Activated gamma-delta T cell treated with Interleukin-2 at 50 U/mL for 16 hours (primary cell): ENCODE measurements around the gene COL2A1.

Source experiments
- DNase-seq: peaks from one replicate; pipeline ENCODE4 v3.0.0-alpha.2; 2020

Gene COL2A1

DNA sequence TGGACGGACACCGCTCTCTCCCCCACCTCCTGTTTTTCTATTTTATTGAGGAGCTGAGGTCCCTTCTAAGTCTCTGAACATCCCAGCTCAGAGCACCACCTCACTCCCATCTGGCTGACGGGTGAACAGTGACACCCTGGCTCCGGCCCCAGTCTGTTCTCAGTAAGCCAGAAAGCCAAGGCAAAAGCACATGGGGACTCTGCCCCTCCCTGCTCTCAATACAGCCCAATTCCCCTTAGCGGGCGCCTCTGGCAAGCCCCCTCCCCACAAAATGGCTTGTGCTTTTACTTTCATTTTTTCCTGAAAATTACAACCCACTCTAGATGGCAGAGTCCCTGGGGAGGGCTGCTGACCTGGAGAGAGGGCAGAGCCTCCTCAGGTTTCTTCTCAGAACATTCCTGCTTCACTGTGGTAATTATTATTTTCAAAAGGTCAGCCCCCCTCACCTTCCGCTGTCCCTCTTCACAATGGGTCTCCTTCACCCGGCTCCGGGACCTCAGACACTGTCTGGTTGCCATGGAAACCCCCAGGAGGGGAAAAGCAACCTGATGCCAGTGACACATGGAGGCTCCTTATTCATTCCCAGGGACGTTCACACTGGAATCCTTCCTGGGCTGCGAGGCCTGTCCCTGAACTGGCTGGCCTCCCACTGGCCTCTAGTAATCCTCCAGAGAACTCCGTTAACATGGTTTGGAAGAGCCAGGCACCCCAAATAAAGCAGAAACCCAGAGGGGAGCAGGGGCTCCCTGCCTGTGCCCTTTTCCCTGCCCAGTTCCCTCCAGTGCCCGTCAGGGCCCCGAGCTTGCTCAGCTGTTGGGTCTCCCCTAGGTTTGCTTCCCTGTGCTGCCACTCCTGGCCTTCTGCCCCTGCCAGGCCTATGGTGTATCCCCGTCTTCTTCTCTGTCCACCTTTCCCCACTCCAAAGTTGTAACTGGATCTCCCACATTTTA, 15.9 kb downstream of the COL2A1 start:
- DNase-seq, result no peak

DNA sequence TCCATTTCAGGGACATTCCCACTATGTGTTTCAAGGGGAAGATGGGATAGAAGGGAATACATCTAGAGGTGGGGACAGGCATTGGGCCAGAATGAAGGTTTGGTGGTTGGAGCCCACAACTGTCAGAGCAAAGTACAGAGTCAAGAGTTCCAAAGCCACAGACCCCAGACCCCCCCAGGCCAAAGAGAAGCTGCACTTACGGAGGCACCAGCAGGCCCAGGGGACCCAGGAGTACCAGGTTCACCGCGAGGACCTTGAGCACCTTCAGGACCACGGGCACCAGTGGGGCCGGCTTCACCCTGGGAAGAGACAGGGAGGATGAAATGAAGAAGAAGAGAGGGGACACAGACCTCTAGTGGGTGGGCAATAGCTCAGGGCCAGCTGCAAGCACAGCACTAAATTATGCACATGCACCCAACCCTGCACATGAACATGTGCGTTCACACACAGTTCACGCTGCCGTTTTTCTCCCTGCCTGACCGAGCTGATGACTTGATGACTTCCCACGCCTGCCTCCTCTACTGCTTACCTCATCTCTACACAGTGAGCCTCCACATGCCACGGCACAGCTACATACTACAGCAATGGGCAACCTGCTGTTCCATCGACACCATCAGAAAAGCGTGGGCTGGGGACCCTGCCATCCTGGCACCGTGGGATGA, 16.7 kb downstream of the COL2A1 start:
- DNase-seq, result no peak

DNA sequence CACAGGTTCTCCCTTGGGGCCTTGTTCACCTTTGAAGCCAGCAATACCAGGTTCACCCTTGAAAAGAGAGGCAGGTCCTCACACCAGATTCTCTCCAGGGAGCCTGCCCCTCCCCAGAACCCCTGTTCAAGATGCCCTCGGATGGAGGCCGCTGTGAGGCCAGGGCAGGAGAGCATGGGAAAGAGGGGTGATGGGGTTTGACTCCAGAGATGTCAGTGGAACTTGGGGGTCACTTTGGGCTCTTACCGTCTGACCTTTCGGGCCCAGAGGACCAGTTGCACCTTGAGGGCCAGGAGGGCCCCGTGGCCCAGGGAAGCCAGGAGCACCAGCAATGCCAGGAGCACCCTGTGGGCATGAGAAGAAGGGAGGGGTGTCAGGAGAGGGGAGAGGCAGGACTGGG, 17.4 kb downstream of the COL2A1 start:
- no peak for DNase-seq

DNA sequence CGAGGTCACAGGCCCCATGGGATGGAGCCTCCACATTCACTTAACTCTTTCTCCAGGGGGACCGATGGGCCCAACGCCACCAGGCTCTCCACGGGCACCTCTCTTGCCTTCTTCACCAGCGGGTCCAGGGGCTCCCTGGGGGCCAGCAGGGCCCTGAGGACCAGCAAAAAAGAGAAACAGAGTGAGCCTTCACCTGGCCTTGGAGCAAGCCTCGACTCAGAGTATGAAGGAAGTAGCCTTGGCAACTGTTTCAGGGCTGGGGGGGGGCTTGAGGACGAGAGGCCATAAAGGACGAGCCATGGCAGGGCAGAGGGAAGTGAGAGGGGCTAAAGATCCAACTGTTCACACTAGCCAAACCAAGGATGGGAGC, 18.0 kb downstream of the COL2A1 start:
- DNase-seq, result no peak

DNA sequence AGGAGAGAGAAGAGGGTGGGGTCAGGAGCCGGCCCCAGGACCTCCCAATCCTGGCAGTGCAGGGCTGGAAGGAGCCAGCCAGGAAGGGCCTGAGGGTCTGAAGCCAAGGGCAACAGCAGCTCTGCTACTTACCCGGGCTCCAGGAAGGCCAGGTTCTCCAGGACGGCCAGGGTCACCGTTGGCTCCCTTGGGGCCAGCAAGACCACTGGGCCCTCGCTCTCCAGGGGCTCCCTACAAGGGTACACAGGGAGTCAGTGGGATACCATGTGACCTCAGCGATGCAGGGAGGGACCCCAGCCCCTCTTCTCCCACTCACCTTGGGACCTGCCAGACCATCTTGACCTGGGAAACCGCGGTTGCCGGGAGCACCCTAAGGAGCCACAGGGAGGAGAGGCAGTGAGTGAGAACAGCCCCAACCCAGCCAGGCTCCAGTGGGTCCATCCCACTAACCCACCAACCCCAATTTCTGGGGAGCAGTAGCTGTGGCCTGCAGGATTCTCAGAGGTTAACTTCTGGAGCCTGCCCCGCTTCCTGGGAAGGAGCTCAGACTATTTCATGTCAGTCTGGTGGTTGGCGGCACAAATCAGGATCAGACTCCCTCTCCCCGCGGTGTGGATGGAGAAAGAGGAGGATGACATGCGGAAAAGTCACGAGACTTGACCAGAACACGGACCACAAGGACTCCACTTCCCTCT, 18.5 kb downstream of the COL2A1 start:
- no peak for DNase-seq

DNA sequence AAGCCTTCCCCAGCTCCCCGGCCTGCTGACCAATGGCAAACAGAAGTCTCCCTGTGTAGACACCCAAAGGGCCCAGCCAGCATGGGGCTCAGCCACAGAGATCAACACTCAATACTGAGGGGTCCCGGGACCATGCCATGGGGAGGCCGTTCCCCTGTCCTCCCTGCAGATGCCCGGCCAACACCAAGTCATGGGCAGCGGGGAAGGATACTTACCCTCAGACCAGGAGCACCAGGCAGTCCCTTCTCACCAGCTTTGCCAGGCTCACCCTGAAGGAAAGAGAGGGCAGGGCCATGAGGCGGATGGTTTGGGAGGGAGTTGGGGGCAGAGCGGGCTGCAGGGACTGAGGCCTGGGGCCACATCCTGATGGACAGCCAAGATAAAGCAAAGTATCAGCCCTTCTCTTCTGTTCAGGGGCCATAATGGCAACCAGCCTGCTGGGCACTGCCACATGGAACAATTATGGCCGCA, 19.9 kb downstream of the COL2A1 start:
- DNase-seq, result no peak

DNA sequence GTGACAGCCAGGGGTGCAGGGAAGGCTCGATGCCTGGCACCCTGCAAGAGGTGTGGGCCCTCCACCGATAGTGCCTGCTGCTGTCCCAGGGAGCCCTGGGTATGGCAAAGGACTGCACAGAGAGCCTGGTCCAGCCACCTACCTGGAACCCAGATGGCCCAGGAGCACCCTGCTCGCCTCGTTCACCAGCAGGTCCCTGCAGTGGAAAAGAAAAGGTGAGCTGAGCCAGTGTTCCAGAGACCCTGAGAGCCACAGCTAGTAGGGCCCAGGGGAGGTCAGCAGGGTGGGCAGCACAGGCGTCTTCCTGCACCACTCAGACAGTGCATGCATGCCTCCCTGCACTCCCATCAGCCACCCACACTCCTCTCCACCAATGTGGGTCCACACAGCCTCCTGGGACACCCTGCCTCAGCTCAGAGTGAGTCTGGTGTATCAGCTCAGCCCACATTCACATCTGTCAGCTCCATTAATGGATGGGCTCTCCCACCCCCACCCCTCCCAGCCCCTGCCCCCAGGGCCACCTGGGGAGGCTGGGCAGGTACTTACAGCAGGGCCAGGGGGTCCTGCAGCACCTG, 20.6 kb downstream of the COL2A1 start:
- no peak for DNase-seq

DNA sequence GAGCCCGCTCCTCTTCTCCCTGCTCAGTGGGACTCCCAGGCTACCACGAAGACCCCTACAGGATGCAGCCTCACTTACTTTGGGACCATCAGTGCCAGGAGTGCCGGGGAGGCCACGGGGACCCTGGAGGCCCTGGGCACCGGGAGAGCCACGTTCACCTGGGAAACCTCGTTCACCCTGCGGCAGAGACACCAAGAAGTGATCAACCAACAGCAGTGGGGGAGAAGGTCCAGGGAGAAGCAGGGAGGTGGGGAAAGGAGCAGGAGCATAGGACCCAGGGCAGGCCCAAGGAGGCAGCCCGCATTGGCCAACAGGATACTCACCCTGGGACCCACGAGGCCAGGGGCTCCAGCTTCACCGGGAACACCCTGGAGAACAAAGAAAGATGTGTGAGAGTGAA, 21.5 kb downstream of the COL2A1 start:
- DNase-seq, result no peak

DNA sequence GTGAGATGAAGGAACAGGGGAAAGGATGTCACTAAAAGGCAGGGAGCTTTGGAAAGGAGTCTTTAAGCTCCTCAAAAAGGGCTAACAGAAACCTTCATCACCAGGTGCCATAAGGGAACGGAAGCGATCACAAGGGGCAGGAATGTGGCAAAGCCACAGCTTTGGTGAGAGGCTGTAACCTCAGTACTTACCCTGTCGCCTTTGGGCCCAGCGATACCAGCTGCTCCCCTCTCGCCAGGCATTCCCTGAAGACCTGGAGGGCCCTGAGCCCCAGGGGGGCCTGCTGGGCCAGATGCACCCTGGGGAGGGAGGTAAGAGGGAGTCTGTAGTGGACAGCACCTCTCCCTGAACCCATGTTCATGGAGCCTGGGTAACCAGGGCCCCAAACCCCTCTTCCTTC, 22.0 kb downstream of the COL2A1 start:
- no peak for DNase-seq

DNA sequence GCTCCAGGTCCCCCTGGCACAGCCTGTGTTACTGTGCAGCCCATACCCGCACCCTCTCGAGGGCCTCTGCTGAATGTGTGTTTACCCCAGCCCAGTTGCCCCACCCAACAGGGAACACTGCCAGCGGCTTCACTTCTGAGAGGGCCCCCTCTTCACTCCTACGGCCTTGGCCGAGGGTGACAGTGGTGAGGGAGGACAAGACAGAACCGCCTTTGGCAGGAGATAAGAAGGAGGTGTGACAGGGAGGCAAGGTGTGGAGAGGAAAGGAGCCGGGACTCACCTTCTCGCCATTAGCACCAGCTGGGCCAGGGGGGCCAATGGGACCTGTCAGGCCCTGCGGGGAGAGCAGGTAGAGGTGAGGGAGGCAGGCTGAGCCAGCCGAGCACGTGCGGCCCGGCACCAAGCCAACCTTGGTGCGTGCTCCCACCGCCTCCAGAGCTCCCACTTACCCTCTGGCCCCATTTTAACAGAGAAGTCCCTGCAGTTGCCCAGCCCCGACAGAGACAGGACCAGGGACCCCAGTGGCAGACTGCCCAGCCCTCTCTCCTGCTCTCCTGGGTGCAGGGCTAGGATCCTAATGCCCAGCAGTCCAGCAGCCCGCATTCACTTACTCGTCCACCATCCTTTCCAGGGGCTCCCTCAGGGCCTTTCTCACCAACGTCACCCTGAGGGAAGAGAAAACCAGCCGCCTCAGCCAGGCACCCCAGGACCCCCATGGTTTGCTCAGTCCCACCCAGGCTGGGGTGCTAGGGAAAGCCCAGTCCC, 22.6 kb downstream of the COL2A1 start:
- DNase-seq, result no peak

DNA sequence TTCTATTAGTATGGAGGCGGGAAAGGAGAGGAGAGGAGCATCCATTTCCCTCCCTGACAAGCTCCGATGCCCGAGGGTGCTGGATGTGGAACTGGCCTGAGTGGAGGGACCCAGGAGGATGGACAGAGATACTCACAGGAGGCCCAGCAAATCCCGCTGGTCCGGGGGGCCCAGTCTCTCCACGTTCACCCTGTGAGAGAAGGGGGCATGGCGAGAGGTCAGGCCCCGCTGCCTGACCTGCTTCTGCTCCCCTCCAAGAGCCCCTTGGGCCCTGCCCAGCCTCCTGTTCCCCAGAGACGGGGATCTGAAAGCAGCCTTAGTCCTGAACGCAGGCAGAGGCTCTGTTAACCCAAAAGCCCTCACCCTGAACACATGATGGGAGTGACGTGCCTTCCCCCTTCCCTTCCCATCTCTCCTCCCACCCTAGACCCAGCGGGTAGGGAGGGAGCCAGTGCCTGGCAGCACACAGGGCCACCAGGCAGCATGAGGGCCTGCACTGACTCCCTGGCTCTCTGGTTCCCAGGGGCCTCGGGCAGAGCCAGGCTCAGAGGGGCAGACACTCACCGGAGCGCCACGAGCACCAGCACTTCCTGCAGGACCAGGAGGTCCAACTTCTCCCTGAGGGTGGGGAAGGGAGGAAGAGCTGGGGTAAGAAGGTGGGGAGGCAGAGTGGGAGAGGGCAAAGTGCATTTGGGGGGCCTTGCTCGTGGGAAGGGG, 23.3 kb downstream of the COL2A1 start:
- DNase-seq, result no peak

DNA sequence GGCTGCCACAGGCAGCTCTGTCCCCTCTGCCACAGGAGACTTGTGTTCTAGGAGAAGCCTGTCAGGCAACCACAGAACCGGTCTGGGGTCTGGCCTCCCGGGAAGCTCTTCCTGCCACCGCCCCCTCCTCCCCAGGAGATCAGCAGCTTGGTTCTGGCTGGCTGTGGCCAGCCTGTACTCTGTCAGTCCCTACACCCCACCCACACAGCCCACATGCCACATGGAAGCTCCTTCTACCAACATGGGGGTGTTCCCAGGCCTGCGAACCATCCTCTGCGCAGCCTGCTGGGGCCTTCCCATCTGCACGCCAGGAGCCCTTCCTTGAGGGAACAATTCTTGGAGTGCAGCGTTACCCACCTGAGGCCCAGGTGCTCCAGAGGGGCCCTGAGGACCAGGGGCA, 24.1 kb downstream of the COL2A1 start:
- no peak for DNase-seq

DNA sequence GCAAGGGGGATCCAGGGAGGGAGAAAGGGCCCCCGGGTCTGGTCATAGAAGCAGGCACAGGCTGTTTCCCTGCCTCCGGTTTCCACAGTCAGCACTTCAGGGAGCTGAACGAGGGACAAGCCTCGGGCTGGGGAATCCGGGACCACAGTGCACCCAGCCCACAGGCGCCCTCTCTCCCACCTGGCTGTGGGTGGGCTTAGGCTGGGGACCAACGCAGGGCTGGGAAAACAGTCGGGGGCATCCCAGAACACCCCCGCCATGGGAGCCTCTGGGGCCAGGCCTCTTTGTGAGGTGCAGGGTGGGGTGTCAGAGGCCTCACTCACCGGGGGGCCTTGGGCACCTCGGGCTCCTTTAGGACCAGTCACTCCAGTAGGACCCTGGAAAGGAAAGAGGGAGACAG, 24.6 kb downstream of the COL2A1 start:
- DNase-seq, result no peak

DNA sequence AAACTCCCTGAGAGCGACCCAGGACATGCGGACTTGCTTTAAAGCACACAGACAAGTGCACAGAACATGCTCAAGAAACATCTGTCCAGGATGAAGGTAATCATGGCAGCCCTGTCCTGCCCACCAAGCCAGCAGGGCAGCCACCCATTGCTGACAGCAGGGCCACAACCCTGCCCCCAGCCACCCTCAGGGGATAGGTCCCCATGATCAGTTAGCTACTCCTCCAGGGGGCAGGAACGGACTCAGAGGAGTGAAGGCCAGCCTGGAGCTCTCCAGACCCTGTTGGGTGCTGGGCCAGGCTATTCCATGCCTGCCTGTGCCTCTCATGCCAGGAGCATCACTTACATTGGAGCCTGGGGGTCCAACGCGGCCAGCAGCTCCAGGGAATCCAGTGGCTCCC, 25.1 kb downstream of the COL2A1 start:
- DNase-seq, result no peak

DNA sequence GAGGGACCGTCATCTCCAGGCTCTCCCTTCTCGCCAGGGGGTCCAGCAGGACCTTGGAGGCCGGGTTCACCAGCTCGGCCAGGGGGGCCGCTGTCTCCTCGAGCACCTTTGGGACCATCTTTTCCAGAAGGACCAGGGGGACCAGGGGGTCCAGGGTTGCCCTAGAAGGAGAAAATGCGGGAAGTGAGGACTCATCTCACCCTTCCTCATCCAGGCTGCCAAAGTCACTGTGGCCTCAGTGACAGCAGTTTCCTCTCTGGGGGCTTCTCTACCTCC, 25.7 kb downstream of the COL2A1 start:
- DNase-seq, result no peak

DNA sequence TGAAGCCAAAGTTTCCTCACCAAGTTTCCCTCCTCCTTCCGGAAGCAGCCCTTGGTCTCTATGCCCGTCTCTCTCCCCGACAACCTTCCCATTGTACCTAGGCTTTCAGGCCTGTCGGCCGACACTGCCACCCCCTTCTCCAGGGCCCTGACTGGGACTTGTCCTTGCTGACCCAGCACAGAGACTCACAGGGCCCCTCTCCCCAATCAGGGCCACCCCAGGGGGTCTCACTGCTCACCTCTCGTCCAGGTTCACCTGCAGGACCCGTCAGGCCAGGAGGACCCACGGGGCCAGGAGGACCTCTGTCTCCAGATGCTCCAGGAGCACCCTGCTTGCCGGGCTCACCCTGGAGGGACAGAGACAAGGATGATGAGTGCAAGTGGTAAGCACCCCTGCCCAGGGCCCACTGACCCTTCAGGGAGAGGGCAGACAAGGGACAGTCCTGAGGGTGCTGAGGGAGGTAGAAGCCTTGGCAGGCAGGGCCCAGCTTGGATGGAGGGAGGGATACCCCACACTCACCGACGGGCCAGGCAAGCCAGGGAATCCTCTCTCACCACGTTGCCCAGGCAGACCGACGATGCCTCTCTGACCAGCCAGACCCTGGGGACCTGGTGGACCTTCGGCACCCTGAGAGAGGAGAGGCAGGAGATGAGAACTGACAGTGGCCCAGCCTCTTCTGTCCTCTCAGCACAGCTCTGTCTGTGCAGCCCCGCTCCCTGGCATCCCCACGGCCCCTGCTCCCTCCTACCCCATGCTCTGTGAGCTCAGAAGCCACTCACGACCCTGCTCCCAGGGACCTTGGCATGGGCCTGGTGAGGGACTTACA, 26.3 kb downstream of the COL2A1 start:
- DNase-seq, result no peak

DNA sequence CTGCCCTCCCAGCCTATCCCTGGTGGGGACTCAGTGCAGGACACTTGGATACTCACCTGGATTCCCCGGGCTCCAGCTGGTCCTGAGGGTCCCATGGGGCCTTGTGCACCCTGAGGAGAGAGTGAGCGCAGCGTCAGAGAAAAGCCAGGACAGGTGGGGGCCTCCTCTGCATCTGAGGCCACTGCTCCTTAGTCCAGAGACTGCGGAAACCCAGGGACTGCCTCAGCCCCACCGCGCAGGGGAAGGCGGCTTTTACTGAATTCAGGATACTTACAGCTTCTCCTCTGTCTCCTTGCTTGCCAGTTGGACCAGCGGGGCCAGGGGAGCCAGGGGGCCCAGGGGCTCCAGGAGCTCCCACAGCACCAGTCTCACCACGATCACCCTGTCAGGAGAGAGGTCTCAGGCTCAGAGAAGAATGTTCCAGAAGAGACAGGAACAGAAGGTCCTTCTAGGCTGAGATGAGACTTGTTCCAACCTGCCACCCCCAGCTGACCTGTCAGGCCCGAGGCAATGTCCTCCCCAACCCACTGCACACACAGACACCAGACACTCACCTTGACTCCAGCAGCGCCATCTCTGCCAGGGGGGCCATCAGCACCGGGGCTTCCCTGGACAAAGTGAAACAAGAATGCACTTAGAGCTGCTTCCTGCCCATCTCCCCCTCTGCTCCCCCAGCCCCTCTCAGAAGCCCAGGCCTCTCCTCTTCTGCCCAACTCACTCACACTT, 27.1 kb downstream of the COL2A1 start:
- no peak for DNase-seq

DNA sequence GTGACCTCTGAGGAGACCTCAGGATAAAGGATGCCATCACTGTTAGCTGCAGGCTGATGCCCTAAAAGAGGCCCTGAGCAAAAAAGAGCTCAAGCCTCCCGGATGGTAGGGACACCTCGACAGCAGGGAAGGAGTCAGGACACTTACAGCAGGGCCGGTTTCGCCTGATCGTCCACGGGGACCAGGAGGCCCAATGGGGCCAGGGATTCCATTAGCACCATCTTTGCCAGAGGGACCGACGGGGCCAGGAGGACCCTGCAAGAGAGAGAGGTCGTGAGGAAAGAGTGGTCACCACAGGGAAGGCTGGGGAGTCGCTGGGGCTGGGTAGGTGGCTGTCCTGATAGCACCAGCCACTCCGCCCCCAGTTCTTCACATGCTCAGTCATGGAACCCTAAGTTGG, 28.5 kb downstream of the COL2A1 start:
- DNase-seq, result no peak

DNA sequence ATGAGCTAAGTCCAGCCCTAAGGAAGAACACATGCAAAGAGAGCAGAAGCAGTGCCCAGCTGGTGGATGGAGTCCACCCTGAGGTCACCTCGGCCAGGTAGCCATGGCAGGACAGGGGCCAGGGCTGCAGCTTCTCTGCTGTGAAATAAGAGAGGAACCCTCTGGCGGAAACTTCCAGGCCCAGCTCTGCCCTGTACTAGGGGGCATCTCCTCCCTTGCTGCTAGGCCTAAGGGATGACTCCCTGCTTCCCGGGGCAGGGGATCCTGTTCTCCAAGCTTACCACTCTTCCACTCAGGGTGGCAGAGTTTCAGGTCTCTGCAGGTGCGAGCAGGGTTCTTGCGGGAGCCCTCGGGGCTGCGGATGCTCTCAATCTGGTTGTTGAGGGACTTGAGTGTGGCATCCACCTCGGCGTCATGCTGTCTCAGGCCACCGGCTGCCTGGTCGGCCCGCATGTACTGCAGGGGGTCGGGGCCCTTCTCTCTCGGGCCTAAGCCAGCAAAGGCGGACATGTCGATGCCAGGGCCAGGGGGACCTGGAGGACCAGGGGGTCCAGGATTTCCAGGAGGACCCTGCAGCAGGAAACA, 29.1 kb downstream of the COL2A1 start:
- DNase-seq, result no peak

DNA sequence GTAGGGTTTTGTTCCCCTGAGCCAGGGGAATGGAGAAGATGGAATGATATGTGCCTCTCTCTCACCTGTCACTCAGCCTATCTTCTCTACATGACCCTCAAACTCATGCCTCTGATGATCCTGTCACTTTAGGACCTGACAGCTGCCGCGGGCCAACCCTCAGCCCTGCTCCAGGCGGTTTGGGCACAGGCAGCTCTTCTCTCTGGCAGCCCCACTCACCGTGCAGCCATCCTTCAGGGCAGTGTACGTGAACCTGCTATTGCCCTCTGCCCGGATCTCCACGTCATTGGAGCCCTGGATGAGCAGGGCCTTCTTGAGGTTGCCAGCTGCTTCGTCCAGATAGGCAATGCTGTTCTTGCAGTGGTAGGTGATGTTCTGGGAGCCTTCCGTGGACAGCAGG, 30.4 kb downstream of the COL2A1 start:
- DNase-seq, result no peak
